OCI-LY1 (cell line): ENCODE data around the gene SIAH1.

Experiments
- EZH2 ChIP-seq: fragments of 200-600 bp; sonication (generic), shearing (Covaris generic); IDR thresholded peaks from 2 replicates; pipeline ENCODE4 v1.8.0; 2017; ENCODE audit warnings: borderline replicate concordance, mixed run types, mild to moderate bottlenecking, antibody characterized with exemption, low read length, moderate library complexity, mixed read lengths
- TF ChIP-seq, protein P1 (sequence below): fragments of 200-600 bp; sonication (generic), shearing (Covaris generic); IDR thresholded peaks from 2 replicates; pipeline ENCODE4 v1.5.1; 2017; ENCODE audit warnings: mild to moderate bottlenecking, antibody characterized with exemption, low read length, moderate library complexity, mixed read lengths

DNA sequence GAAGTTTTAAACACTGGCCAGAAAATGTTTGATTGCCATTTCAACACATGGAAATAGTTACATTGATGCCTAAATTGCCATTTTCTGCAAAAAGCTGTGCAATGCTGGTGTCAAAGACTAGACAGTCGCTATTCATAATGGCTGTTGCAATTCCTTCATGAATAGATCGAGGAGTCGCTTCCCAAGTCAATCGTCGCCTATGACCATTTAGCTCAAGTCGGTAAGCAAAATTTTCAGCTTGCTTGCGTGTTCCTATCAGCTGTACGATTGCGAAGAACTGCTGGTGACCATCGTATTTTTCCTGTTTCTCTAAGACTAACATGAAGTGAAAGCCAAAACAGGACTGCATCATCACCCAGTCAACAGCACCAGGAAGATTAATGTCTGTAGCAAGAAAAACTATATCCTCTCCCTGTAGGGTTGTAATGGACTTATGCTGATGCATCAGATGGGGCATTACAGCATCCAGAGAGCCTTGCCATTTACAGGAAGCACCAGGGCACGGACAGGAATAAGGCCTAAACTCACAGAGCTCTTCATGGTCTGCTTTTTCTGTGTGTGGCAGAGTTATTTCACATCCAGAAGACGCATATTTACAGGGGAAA lies 23.6 kb downstream of the SIAH1 start:
- TF ChIP-seq EZH2: no peak
- TF ChIP-seq, protein P1, sequence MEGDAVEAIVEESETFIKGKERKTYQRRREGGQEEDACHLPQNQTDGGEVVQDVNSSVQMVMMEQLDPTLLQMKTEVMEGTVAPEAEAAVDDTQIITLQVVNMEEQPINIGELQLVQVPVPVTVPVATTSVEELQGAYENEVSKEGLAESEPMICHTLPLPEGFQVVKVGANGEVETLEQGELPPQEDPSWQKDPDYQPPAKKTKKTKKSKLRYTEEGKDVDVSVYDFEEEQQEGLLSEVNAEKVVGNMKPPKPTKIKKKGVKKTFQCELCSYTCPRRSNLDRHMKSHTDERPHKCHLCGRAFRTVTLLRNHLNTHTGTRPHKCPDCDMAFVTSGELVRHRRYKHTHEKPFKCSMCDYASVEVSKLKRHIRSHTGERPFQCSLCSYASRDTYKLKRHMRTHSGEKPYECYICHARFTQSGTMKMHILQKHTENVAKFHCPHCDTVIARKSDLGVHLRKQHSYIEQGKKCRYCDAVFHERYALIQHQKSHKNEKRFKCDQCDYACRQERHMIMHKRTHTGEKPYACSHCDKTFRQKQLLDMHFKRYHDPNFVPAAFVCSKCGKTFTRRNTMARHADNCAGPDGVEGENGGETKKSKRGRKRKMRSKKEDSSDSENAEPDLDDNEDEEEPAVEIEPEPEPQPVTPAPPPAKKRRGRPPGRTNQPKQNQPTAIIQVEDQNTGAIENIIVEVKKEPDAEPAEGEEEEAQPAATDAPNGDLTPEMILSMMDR: no peak
